OCI-LY7 (cell line): ENCODE measurements around the gene OSBPL6. TPM values are rescaled to one million over a fixed set of nuclear protein-coding genes. Genes with fewer than 3 reads are reported as not detected.
"Not testable (repeated sequence)": the region's sequence is repeated elsewhere in the genome, so short reads cannot be mapped to it uniquely, and the experiment has no call there.

Experiments used
- BruUV-seq: library from RNA; stranded (reverse); fragments of 400-500 nt; replicated peaks from 2 replicates; lab custom pipeline; 2021; lab: Mats Ljungman, UMichigan
- CTCF ChIA-PET: fragments of 300-600 bp; sonication (Branson Sonifier 250); formaldehyde crosslinking; loops from one replicate; lab custom pipeline; 2022; ENCODE audit warnings: antibody characterized with exemption; ENCODE audit not compliant: unreplicated experiment; lab: Charles Lee
- POLR2A ChIA-PET: fragments of 300-600 bp; sonication (Branson Sonifier 250); formaldehyde crosslinking; loops from one replicate; lab custom pipeline; 2022; ENCODE audit warnings: antibody characterized with exemption; lab: Charles Lee
- DNase-seq: peaks from one replicate; pipeline ENCODE4 v3.0.0-alpha.2; 2015; ENCODE audit warnings: low spot score
- H2AFZ ChIP-seq: fragments of 200-600 bp; sonication (generic), shearing (Covaris generic); 2 replicates; pipeline ENCODE4 v1.6.1; 2014; ENCODE audit warnings: mild to moderate bottlenecking, antibody characterized with exemption, low read length, moderate library complexity
- H3K27ac ChIP-seq: fragments of 200-600 bp; sonication (generic); 2 replicates; pipeline ENCODE4 v1.5.1; 2014; ENCODE audit warnings: mixed run types, low read depth, mild to moderate bottlenecking, moderate library complexity, low read length, inconsistent platforms; ENCODE audit not compliant: poor library complexity, severe bottlenecking
- H3K36me3 ChIP-seq: fragments of 200-600 bp; sonication (generic); 2 replicates; pipeline ENCODE4 v1.6.1; 2014; ENCODE audit warnings: mild to moderate bottlenecking, antibody characterized with exemption, low read length, moderate library complexity, mixed read lengths; ENCODE audit not compliant: insufficient read depth
- H3K4me1 ChIP-seq: fragments of 200-600 bp; sonication (generic); 2 replicates; pipeline ENCODE4 v1.5.1; 2014; ENCODE audit warnings: mild to moderate bottlenecking, low read length; ENCODE audit not compliant: insufficient read depth, poor library complexity, severe bottlenecking
- H3K4me2 ChIP-seq: fragments of 200-600 bp; sonication (generic); 2 replicates; pipeline ENCODE4 v1.6.1; 2014; ENCODE audit warnings: mild to moderate bottlenecking, low read length
- H3K4me3 ChIP-seq: fragments of 200-600 bp; sonication (generic); 2 replicates; pipeline ENCODE4 v1.5.1; 2014; ENCODE audit warnings: mild to moderate bottlenecking, low read depth, low read length; ENCODE audit not compliant: poor library complexity, severe bottlenecking
- H3K79me2 ChIP-seq: fragments of 200-600 bp; sonication (generic); 2 replicates; pipeline ENCODE4 v1.6.1; 2016; ENCODE audit warnings: low read depth, mild to moderate bottlenecking, low read length, moderate library complexity, mixed read lengths; ENCODE audit not compliant: insufficient read depth
- H3K9me2 ChIP-seq: fragments of 200-600 bp; sonication (generic); 2 replicates; pipeline ENCODE4 v1.6.1; 2016; ENCODE audit warnings: mild to moderate bottlenecking, low read length, mixed read lengths; ENCODE audit not compliant: insufficient read depth
- H3K9me3 ChIP-seq: fragments of 200-600 bp; sonication (generic); 2 replicates; pipeline ENCODE4 v1.6.1; 2014; ENCODE audit warnings: mild to moderate bottlenecking, mixed run types, low read length, mixed read lengths
- H4K20me1 ChIP-seq: fragments of 200-600 bp; sonication (generic); 2 replicates; pipeline ENCODE4 v1.6.1; 2014; ENCODE audit warnings: mild to moderate bottlenecking, antibody characterized with exemption, low read length, moderate library complexity, mixed read lengths; ENCODE audit not compliant: insufficient read depth
- CTCF ChIP-seq: fragments of 200-600 bp; sonication (generic); conservative IDR thresholded peaks from 2 replicates; pipeline ENCODE4 v1.5.1; 2014; ENCODE audit warnings: mild to moderate bottlenecking, antibody characterized with exemption, low read length, moderate library complexity, mixed read lengths
- EZH2phosphoT487 ChIP-seq: fragments of 200-600 bp; sonication (generic); IDR thresholded peaks from 2 replicates; pipeline ENCODE4 v1.6.1; 2018; ENCODE audit warnings: low read depth, borderline replicate concordance, mild to moderate bottlenecking, mixed run types, antibody characterized with exemption, low read length, moderate library complexity, mixed read lengths
- intact Hi-C: fragments of 100-400 bp; cut with micrococcal nuclease; formaldehyde crosslinking; loops from one replicate; pipeline ENCODE4 v1.10.0; 2022; ENCODE audit not compliant: unreplicated experiment
- total RNA-seq, 2 experiments: library from RNA; depleted of rRNA in 1 of 2; stranded (reverse); fragments of >200 nt in 1 of 2; shearing (Covaris generic) in 1 of 2; gene quantifications; 2 replicates each; pipeline ENCODE4 v1.2.3, GENCODE V29; 2014 to 2022

The OSBPL6 gene
- total RNA-seq, 2 experiments from 2014 or later = not detected

- Histone ChIP-seq H3K9me2 (no peaks in the 10 kb centered on the region), H3K27ac (no peak overlapping the region), H3K4me2 (no peak overlapping the region), H2AFZ (no peak overlapping the region), H3K79me2 (no peaks in the 10 kb centered on the region), H3K9me3 (no peaks in the 10 kb centered on the region), H3K36me3 (no peaks in the 10 kb centered on the region), H3K4me3 (no peak overlapping the region), H3K4me1 (no peaks in the 10 kb centered on the region), H4K20me1 (no peaks in the 10 kb centered on the region)
- no TSS peak for BruUV-seq
- TF ChIP-seq EZH2phosphoT487 = no peak
- TF ChIP-seq CTCF = no peak
- no peak for DNase-seq
- POLR2A ChIA-PET = no interaction called here
- intact Hi-C loops = no loop called here
- CTCF ChIA-PET = no interaction called here
Measured at GRCh38 chr2:178173657-178174056, 20.7 kb upstream of the OSBPL6 start.

- no peak overlapping the region for H3K4me2 ChIP-seq
- CTCF ChIA-PET = no interaction called here
- H4K20me1 ChIP-seq = no peaks in the 10 kb centered on the region
- no peak overlapping the region for H2AFZ ChIP-seq
- no peak overlapping the region for H3K4me3 ChIP-seq
- H3K36me3 ChIP-seq = no peaks in the 10 kb centered on the region
- no peak overlapping the region for H3K27ac ChIP-seq
- H3K79me2 ChIP-seq = no peaks in the 10 kb centered on the region
- no peaks in the 10 kb centered on the region for H3K4me1 ChIP-seq
- BruUV-seq = no TSS peak
- no peaks in the 10 kb centered on the region for H3K9me3 ChIP-seq
- no peak for DNase-seq
- TF ChIP-seq CTCF (no peak), EZH2phosphoT487 (no peak)
- POLR2A ChIA-PET = no interaction called here
- H3K9me2 ChIP-seq = no peaks in the 10 kb centered on the region
- intact Hi-C loops = no loop called here
Measured at GRCh38 chr2:178177066-178177679, 17.1 kb upstream of the OSBPL6 start.

- H4K20me1 ChIP-seq, DNase-seq, H3K4me3 ChIP-seq, H3K36me3 ChIP-seq, H3K79me2 ChIP-seq, H2AFZ ChIP-seq, H3K9me3 ChIP-seq, H3K27ac ChIP-seq, POLR2A ChIA-PET, H3K4me2 ChIP-seq, H3K4me1 ChIP-seq, H3K9me2 ChIP-seq, BruUV-seq, CTCF ChIA-PET, intact Hi-C loops: not testable (repeated sequence)
Measured at GRCh38 chr2:178180648-178181047, 13.7 kb upstream of the OSBPL6 start.
